ENCODE data around the gene PUSL1. TPM values are rescaled to one million over a fixed set of nuclear protein-coding genes. Genes with fewer than 3 reads are reported as not detected.
A peak's percentile ranks its signal among the peaks of the same experiment; 100 is the strongest.

PUSL1 gene
- total RNA-seq, 1 experiment from 2014 or later, result 38.0 TPM

DNA sequence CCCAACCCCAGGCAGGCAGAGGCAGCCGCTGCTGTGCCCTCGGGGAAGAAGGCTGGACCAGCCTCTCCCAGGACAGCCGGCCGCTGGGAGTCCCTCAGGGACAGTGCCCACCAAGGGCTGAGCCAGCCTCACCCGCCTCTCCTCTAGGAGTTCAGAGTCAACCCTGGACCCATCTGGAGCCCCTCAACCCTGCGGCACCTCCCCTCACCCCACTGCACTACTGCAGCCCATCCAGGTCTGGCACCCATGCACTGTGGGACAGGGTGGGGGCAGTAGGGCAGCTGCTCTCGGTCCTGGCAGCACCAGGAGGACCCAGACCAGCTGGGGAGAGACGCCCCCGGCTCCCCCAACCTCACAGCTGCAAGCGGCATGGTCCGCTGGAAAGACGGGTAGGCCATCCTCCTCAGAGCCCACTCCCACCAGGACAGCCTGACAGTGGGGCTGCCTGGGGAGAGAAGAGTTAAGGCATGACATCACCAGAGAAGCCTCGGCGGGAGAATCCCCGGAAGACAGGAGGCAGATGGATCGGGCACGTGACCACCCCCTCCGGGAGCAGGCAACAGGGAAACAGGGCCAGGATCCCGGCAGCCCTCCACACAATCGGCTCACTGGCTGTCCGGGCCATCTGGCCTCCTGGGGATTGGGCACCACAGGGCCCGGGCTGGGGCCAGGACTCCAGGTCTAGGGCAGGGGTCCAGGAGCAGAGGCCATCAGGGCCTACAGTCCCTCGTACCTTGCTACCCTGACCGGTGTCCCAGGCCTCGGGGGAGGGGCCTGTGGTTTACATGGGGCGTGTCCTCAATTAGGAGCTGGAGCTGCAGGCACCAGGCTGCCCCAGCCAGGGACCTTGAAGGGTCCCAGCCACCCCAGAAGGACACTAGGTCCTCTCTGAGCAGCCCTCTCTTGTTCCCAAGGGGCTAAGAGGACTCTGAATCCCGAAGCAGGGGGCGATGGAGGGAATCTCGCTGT, 3.8 kb upstream of the PUSL1 start:
- WGBS (ENCODE audit: extremely low coverage, insufficient read length, low lambda C conversion rate), result no CpG with 5 or more reads among the region's 29 CpGs
- H3K9me3 ChIP-seq (ENCODE audit: control insufficient read depth, low read depth, low read length), result no peaks in the 10 kb centered on the region
- H2AFZ ChIP-seq (ENCODE audit: low read length), result no peak overlapping the region
- no peak overlapping the region for H2BK12ac ChIP-seq (ENCODE audit: insufficient read length, low read depth, low read length)
- no peaks in the 10 kb centered on the region for H3K79me1 ChIP-seq (ENCODE audit: insufficient read depth, low read depth, low read length, poor library complexity, severe bottlenecking)
- no peak overlapping the region for H3K18ac ChIP-seq (ENCODE audit: insufficient read length, low read depth, low read length)
- no peak overlapping the region for H3K14ac ChIP-seq (ENCODE audit: insufficient read depth, low read length)
- H3K9ac ChIP-seq (ENCODE audit: extremely low read depth, insufficient read length, low read length), result no peak overlapping the region
- no peaks in the 10 kb centered on the region for H3K79me2 ChIP-seq (ENCODE audit: insufficient read depth, low read length)
- H3K23ac ChIP-seq (ENCODE audit: insufficient read length, low read depth, low read length), result no peak overlapping the region
- H2BK120ac ChIP-seq (ENCODE audit: low read depth, low read length, poor library complexity, severe bottlenecking), result no peak overlapping the region
- H2BK20ac ChIP-seq (ENCODE audit: low read depth, low read length, poor library complexity, severe bottlenecking), result no peak overlapping the region
- H4K20me1 ChIP-seq (ENCODE audit: control insufficient read depth, insufficient read depth, insufficient read length), result no peaks in the 10 kb centered on the region
- no peak overlapping the region for H2BK5ac ChIP-seq (ENCODE audit: insufficient read length, low read length)
- no peak overlapping the region for H4K5ac ChIP-seq (ENCODE audit: insufficient read length, low read depth, low read length)
- no peaks in the 10 kb centered on the region for H3K27me3 ChIP-seq (ENCODE audit: insufficient read depth, low read length)
- H3K4me2 ChIP-seq (ENCODE audit: insufficient read depth, insufficient read length, low read length), result peak overlapping the region; percentile 16
- Mint-ChIP-seq H3K4me3 (peak overlapping the region in 1 of 2 experiments; percentile 34; a peak in 4 of 5 replicates), H3K9me3 (no peaks in the 10 kb centered on the region; a peak in 1 of 5 replicates), H3K4me1 (peaks cover 18 to 27% of the 10 kb centered on the region in 2 experiments), H3K27me3 (ENCODE audit: low read depth) (peaks cover 3% of the 10 kb centered on the region; the same call in 1 of the 2 replicates), H3K27ac (no peak overlapping the region), H3K36me3 (ENCODE audit: insufficient read depth in 1 of 3, low read depth in 3 of 3) (no peaks in the 10 kb centered on the region; a peak in 1 of 7 replicates)
- H3T11ph ChIP-seq (ENCODE audit: low read length), result no peak overlapping the region
- no peak overlapping the region for H4K8ac ChIP-seq (replicated peaks; ENCODE audit: insufficient read length, low read depth, low read length)
- peaks cover 5% of the 10 kb centered on the region; the same call in 1 of the 2 replicates for H3K4me1 ChIP-seq (ENCODE audit: insufficient read depth, low read length)
- H3K27ac ChIP-seq (ENCODE audit: insufficient read length, low read depth, low read length), result no peak overlapping the region
- peaks cover 15% of the 10 kb centered on the region for H3K23me2 ChIP-seq (ENCODE audit: insufficient read length, low read depth, low read length, poor library complexity, severe bottlenecking)
- no peak overlapping the region for H3K4ac ChIP-seq (ENCODE audit: low read depth, low read length)
- peak; percentile 85 for DNase-seq
- no peak overlapping the region for H2BK15ac ChIP-seq (ENCODE audit: low read depth, low read length)
- no peak overlapping the region for H3K56ac ChIP-seq (ENCODE audit: insufficient read length, low read depth, low read length)
- no peak overlapping the region for H4K91ac ChIP-seq (ENCODE audit: insufficient read length, low read depth, low read length)
- TF ChIP-seq, protein P1, sequence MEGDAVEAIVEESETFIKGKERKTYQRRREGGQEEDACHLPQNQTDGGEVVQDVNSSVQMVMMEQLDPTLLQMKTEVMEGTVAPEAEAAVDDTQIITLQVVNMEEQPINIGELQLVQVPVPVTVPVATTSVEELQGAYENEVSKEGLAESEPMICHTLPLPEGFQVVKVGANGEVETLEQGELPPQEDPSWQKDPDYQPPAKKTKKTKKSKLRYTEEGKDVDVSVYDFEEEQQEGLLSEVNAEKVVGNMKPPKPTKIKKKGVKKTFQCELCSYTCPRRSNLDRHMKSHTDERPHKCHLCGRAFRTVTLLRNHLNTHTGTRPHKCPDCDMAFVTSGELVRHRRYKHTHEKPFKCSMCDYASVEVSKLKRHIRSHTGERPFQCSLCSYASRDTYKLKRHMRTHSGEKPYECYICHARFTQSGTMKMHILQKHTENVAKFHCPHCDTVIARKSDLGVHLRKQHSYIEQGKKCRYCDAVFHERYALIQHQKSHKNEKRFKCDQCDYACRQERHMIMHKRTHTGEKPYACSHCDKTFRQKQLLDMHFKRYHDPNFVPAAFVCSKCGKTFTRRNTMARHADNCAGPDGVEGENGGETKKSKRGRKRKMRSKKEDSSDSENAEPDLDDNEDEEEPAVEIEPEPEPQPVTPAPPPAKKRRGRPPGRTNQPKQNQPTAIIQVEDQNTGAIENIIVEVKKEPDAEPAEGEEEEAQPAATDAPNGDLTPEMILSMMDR (conservative IDR thresholded peaks at IDR 0.05), result no peak
- no peak overlapping the region for H2AK5ac ChIP-seq (ENCODE audit: insufficient read length, low read length)

Measured in H9 (cell line).